Endothelial cell of umbilical vein (primary cell): Measurements from ENCODE around the gene POU6F1. TPM values are rescaled to one million over a fixed set of nuclear protein-coding genes. Genes with fewer than 3 reads are reported as not detected.

Experiments used
- BruUV-seq: library from RNA; stranded (reverse); fragments of 400-500 nt; replicated peaks from 2 replicates; lab custom pipeline; 2021; lab: Mats Ljungman, UMichigan
- CTCF ChIA-PET: fragments of 300-600, 350-600 bp; sonication (Branson Sonifier 250); formaldehyde crosslinking; loops from one replicate; lab custom pipeline; 2021; ENCODE audit warnings: antibody characterized with exemption, inconsistent platforms; lab: Charles Lee
- POLR2A ChIA-PET: fragments of 300-600, 350-600 bp; sonication (Branson Sonifier 250); formaldehyde crosslinking; loops from one replicate; lab custom pipeline; 2021; ENCODE audit warnings: antibody characterized with exemption, inconsistent platforms; lab: Charles Lee
- DNase-seq: peaks from one replicate; pipeline ENCODE4 v3.0.0-alpha.2; 2011; ENCODE audit warnings: low read depth, low spot score
- FAIRE-seq: peaks from 2 replicates; lab custom pipeline; 2011; peaks lifted over from hg19 to GRCh38; lab: Jason Lieb, UNC
- H2AFZ ChIP-seq: 2 replicates; pipeline ENCODE4 v1.6.0; 2012; ENCODE audit warnings: low read depth, low read length, control low read depth, inconsistent platforms
- H3K27ac ChIP-seq: 2 replicates; pipeline ENCODE4 v1.5.1; 2011; ENCODE audit warnings: low read depth, mild to moderate bottlenecking, control low read depth, low read length, moderate library complexity; ENCODE audit not compliant: insufficient read depth
- H3K27me3 ChIP-seq, 2 experiments: 2 replicates each; pipeline versions ENCODE4 v1.6.0 to v1.6.1; 2011; ENCODE audit warnings: low read length in 2 of 2, mixed read lengths in 1 of 2; ENCODE audit not compliant: control insufficient read depth in 2 of 2, insufficient read depth in 2 of 2
- H3K36me3 ChIP-seq, 2 experiments: 2 replicates in 1 of 2; 3 replicates in 1 of 2; pipeline ENCODE4 v1.5.1; 2011; ENCODE audit warnings: low read length in 2 of 2, mild to moderate bottlenecking in 1 of 2, moderate library complexity in 1 of 2; ENCODE audit not compliant: control insufficient read depth in 2 of 2, insufficient read depth in 2 of 2; ENCODE audit errors: extremely low read depth in 1 of 2
- H3K4me1 ChIP-seq: 3 replicates; pipeline ENCODE4 v1.5.1; 2011; ENCODE audit warnings: mild to moderate bottlenecking, low read length; ENCODE audit not compliant: control insufficient read depth, insufficient read depth; ENCODE audit errors: extremely low read depth
- H3K4me2 ChIP-seq: 2 replicates; pipeline ENCODE4 v1.6.1; 2011; ENCODE audit warnings: low read length, control low read depth, mixed read lengths; ENCODE audit not compliant: insufficient read depth
- H3K4me3 ChIP-seq, 3 experiments: fragments of 200-600 bp in 1 of 3; sonication (generic), shearing (Covaris generic) in 1 of 3; replicated peaks in 1 of 3; 2 replicates each; pipeline ENCODE4 v1.5.1; 2011 to 2016; ENCODE audit warnings: control low read depth in 3 of 3, low read length in 3 of 3, mild to moderate bottlenecking in 2 of 3, inconsistent platforms in 1 of 3, low read depth in 1 of 3, moderate library complexity in 1 of 3; ENCODE audit not compliant: insufficient read depth in 1 of 3
- H3K79me2 ChIP-seq: 2 replicates; pipeline ENCODE4 v1.6.0; 2012; ENCODE audit warnings: low read length, inconsistent platforms; ENCODE audit not compliant: control insufficient read depth, insufficient read depth
- H3K9ac ChIP-seq: replicated peaks from 2 replicates; pipeline ENCODE3; 2011; ENCODE audit warnings: low read length, control low read depth; ENCODE audit not compliant: insufficient read depth; ENCODE audit errors: extremely low read depth
- H3K9me1 ChIP-seq: replicated peaks from 3 replicates; pipeline ENCODE4 v1.6.0; 2011; ENCODE audit warnings: mild to moderate bottlenecking, low read length; ENCODE audit not compliant: control insufficient read depth, insufficient read depth; ENCODE audit errors: extremely low read depth
- H3K9me3 ChIP-seq: replicated peaks from 2 replicates; pipeline ENCODE4 v1.5.1; 2012; ENCODE audit warnings: low read length, inconsistent platforms; ENCODE audit not compliant: control insufficient read depth, insufficient read depth
- H4K20me1 ChIP-seq: replicated peaks from 2 replicates; pipeline ENCODE3; 2011; ENCODE audit warnings: mild to moderate bottlenecking, low read length; ENCODE audit not compliant: control insufficient read depth, insufficient read depth; ENCODE audit errors: extremely low read depth
- EZH2 ChIP-seq: IDR thresholded peaks from 2 replicates; pipeline ENCODE4 v1.6.1; 2012; ENCODE audit warnings: borderline replicate concordance, low read depth, mild to moderate bottlenecking, moderate library complexity, low read length, inconsistent platforms; ENCODE audit not compliant: severe bottlenecking
- FOS ChIP-seq: IDR thresholded peaks from 2 replicates; pipeline ENCODE4 v1.6.1; 2011; ENCODE audit warnings: mild to moderate bottlenecking, low read length, moderate library complexity, borderline replicate concordance; ENCODE audit not compliant: insufficient read depth
- GATA2 ChIP-seq: IDR thresholded peaks from 2 replicates; pipeline ENCODE4 v1.7.0; 2011; ENCODE audit warnings: low read depth, mild to moderate bottlenecking, moderate library complexity, mixed read lengths, low read length; ENCODE audit not compliant: insufficient read length, insufficient read depth
- JUN ChIP-seq: IDR thresholded peaks from 2 replicates; pipeline ENCODE4 v1.6.1; 2011; ENCODE audit warnings: borderline replicate concordance, low read depth; ENCODE audit not compliant: insufficient read length, insufficient read depth
- MYC ChIP-seq: IDR thresholded peaks from one replicate; pipeline ENCODE4 v1.6.1; 2011; ENCODE audit warnings: mild to moderate bottlenecking, low read depth, low read length
- POLR2A ChIP-seq: IDR thresholded peaks from 2 replicates; pipeline ENCODE4 v1.6.1; 2012; ENCODE audit warnings: low read depth, mild to moderate bottlenecking, control low read depth, low read length
- POLR2AphosphoS5 ChIP-seq: IDR thresholded peaks from 2 replicates; pipeline ENCODE4 v1.6.1; 2012; ENCODE audit warnings: low read depth, mild to moderate bottlenecking, control low read depth, low read length, moderate library complexity; ENCODE audit not compliant: insufficient read depth
- dilution Hi-C: fragments of 300-500 bp; cut with MboI; formaldehyde crosslinking; loops from one replicate; pipeline ENCODE4 v1.15.0; 2019; ENCODE audit warnings: low sequenced_read_pairs; ENCODE audit not compliant: extremely low pct_ligation_motif_present
- intact Hi-C: fragments of 100-400 bp; cut with micrococcal nuclease; formaldehyde crosslinking; loops from one replicate; pipeline ENCODE4 v1.10.0; 2022
- polyA plus RNA-seq, 4 experiments: library from polyadenylated mRNA; depleted of rRNA in 3 of 4; stranded (reverse) in 3 of 4; unstranded in 1 of 4; fragments of >200 nt; gene quantifications; 2 replicates each; pipeline versions ENCODE4 v1.2.1 to v1.2.3, GENCODE V29; 2011 to 2012; ENCODE audit warnings: missing spikeins in 1 of 4
- total RNA-seq: library from RNA; stranded (reverse); gene quantifications from 2 replicates; pipeline ENCODE4 v1.2.3, GENCODE V29; 2021
- TF ChIP-seq, protein P1 (sequence below): IDR thresholded peaks from 2 replicates; pipeline ENCODE4 v1.6.1; 2011; ENCODE audit not compliant: insufficient read depth, insufficient read length
- TF ChIP-seq, protein P2 (sequence below), 2 donors: IDR thresholded peaks; 1 replicate in 1 of 2; 2 replicates in 1 of 2; pipeline ENCODE4 v1.5.1; 2011; ENCODE audit warnings: low read length in 2 of 2, mild to moderate bottlenecking in 2 of 2, moderate library complexity in 2 of 2, control low read depth in 1 of 2, inconsistent platforms in 1 of 2, low read depth in 1 of 2; ENCODE audit not compliant: insufficient read depth in 1 of 2; ENCODE audit errors: extremely low read depth in 1 of 2

The POU6F1 gene
- total and polyA plus RNA-seq, 2 donors (not counting 3 experiments of a cell fraction or from before 2014, with no cell fraction given), result 5.4 to 14.4 TPM

DNA sequence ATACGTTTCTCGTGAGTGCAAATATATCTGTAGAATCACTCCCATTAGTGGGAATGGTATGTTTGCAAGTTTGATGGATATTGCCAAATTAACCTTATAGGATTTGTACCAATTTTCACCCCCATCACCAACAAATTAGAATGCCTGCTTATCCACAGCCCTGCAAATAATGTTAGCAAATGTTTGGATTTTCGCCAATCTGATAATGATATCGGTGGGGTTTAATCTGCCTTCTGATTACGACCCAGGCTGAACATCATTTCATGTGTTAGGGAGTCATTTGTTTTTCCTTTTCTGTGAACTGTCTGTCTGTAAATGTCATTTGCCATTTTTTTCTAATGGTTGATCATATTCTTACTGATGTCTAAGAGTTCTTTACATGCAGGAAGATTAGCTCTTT is 16.7 kb upstream of the POU6F1 start:
- dilution Hi-C loops (no loop called here), intact Hi-C loops (no loop called here)
- Histone ChIP-seq H3K9ac (no peak overlapping the region), H3K4me3 (no peak overlapping the region), H3K27ac (no peak overlapping the region), H3K79me2 (peaks cover under 1% of the 10 kb centered on the region), H4K20me1 (no peaks in the 10 kb centered on the region), H3K36me3 (no peaks in the 10 kb centered on the region), H2AFZ (no peak overlapping the region), H3K4me1 (peaks cover 4% of the 10 kb centered on the region), H3K9me3 (no peaks in the 10 kb centered on the region), H3K4me2 (no peak overlapping the region), H3K9me1 (no peaks in the 10 kb centered on the region), H3K27me3 (no peaks in the 10 kb centered on the region)
- peak; percentile 21 for TF ChIP-seq GATA2
- TF ChIP-seq MYC, result no peak
- TF ChIP-seq POLR2A, result no peak
- FAIRE-seq, result peak; percentile 18
- POLR2A ChIA-PET, result no interaction called here
- BruUV-seq, result no TSS peak
- CTCF ChIA-PET, result no interaction called here
- no peak for DNase-seq

DNA sequence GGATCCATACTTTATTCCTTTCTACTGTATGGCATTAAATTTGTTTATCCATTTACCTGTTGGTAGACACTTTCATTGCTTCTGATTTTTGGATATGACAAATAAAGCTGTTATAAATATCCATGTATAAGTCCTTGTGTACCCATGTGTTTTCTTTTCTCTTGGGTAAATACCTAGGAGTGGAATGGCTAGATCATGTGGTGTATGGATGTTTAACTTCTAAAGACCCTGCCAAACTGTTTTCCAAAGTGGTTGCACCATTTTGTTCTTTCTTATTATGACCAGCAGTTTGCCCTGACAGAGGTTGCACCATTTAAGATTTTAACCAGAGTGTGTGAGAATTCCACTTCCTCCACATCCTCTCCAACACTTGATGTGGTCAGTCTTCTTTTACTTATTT is 14.8 kb upstream of the POU6F1 start:
- dilution Hi-C loops, result no loop called here
- Histone ChIP-seq H3K9me1 (no peaks in the 10 kb centered on the region), H3K27me3 (no peaks in the 10 kb centered on the region), H3K4me1 (no peaks in the 10 kb centered on the region), H3K27ac (no peak overlapping the region), H3K36me3 (no peaks in the 10 kb centered on the region), H3K9me3 (no peaks in the 10 kb centered on the region), H3K9ac (no peak overlapping the region), H3K4me2 (no peak overlapping the region), H3K4me3 (no peak overlapping the region), H4K20me1 (no peaks in the 10 kb centered on the region), H3K79me2 (no peaks in the 10 kb centered on the region), H2AFZ (no peak overlapping the region)
- ChIA-PET CTCF (interaction anchor here (2.9 kb wide), 1 partner anchor 15 kb away, joined by 10 read pairs; the partner anchor contains the start of gene POU6F1), POLR2A (no interaction called here)
- intact Hi-C loops, result no loop called here
- no TSS peak for BruUV-seq
- TF ChIP-seq MYC, result no peak
- no peak for TF ChIP-seq POLR2A
- TF ChIP-seq POLR2AphosphoS5, result no peak
- TF ChIP-seq, protein P1, sequence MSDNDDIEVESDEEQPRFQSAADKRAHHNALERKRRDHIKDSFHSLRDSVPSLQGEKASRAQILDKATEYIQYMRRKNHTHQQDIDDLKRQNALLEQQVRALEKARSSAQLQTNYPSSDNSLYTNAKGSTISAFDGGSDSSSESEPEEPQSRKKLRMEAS, result no peak
- TF ChIP-seq EZH2, result no peak
- TF ChIP-seq, protein P2, sequence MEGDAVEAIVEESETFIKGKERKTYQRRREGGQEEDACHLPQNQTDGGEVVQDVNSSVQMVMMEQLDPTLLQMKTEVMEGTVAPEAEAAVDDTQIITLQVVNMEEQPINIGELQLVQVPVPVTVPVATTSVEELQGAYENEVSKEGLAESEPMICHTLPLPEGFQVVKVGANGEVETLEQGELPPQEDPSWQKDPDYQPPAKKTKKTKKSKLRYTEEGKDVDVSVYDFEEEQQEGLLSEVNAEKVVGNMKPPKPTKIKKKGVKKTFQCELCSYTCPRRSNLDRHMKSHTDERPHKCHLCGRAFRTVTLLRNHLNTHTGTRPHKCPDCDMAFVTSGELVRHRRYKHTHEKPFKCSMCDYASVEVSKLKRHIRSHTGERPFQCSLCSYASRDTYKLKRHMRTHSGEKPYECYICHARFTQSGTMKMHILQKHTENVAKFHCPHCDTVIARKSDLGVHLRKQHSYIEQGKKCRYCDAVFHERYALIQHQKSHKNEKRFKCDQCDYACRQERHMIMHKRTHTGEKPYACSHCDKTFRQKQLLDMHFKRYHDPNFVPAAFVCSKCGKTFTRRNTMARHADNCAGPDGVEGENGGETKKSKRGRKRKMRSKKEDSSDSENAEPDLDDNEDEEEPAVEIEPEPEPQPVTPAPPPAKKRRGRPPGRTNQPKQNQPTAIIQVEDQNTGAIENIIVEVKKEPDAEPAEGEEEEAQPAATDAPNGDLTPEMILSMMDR (IDR thresholded peaks at IDR 0.05; ENCODE audit: extremely low read depth in 1 of 2, insufficient read depth in 1 of 2, low read depth in 1 of 2, low read length in 2 of 2), result no peak
- TF ChIP-seq FOS, result no peak
- TF ChIP-seq JUN, result no peak
- TF ChIP-seq GATA2, result no peak
- no peak for FAIRE-seq
- no peak for DNase-seq
